Transverse colon (tissue), 3 donors: ENCODE measurements around the gene CDK12.

Experiments used
- EP300 ChIP-seq: sonication (generic); formaldehyde crosslinking; IDR thresholded peaks from one replicate; pipeline ENCODE4 v1.6.1; 2017; ENCODE audit warnings: antibody characterized with exemption, low read depth
- TF ChIP-seq, protein P1 (sequence below), 5 experiments: fragments of 200-600 bp in 3 of 5; fragments of 450-650 bp in 2 of 5; sonication (generic) in 3 of 5; IDR thresholded peaks; 1 replicate in 2 of 5; 2 replicates in 3 of 5; pipeline ENCODE4 v1.5.1; 2016 to 2017; ENCODE audit warnings: antibody characterized with exemption in 5 of 5, inconsistent platforms in 3 of 5, mild to moderate bottlenecking in 2 of 5, moderate library complexity in 1 of 5

DNA sequence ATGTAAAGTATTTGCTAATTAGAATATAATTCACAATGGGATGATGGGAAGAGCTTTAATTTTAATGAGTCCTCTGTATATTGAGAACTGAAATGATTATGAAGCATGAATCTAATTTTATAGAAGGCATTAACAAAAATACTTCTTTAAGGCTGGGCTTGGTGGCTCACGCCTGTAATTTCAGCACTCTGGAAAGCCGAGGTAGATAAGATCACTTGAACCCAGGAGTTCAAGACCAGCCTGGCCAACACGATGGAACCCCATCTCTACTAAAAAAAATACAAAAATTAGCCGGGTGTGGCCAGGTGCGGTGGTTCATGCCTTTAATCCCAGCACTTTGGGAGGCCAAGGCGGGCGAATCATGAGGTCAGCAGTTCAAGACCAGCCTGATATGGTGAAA is 12.0 kb downstream of the CDK12 start:
- TF ChIP-seq, protein P1, sequence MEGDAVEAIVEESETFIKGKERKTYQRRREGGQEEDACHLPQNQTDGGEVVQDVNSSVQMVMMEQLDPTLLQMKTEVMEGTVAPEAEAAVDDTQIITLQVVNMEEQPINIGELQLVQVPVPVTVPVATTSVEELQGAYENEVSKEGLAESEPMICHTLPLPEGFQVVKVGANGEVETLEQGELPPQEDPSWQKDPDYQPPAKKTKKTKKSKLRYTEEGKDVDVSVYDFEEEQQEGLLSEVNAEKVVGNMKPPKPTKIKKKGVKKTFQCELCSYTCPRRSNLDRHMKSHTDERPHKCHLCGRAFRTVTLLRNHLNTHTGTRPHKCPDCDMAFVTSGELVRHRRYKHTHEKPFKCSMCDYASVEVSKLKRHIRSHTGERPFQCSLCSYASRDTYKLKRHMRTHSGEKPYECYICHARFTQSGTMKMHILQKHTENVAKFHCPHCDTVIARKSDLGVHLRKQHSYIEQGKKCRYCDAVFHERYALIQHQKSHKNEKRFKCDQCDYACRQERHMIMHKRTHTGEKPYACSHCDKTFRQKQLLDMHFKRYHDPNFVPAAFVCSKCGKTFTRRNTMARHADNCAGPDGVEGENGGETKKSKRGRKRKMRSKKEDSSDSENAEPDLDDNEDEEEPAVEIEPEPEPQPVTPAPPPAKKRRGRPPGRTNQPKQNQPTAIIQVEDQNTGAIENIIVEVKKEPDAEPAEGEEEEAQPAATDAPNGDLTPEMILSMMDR (IDR thresholded peaks at IDR 0.05): no peak
- no peak for TF ChIP-seq EP300
